Fibroblast of mammary gland (primary cell): ENCODE results near the gene ACD.

Experiments used
- DNase-seq: peaks from one replicate; pipeline ENCODE4 v3.0.0-alpha.2; 2010; ENCODE audit warnings: low read depth
- H3K4me3 ChIP-seq: 2 replicates; pipeline ENCODE4 v1.5.1; 2011; ENCODE audit warnings: low read depth, mild to moderate bottlenecking, low read length, moderate library complexity; ENCODE audit not compliant: control insufficient read depth
- CTCF ChIP-seq: conservative IDR thresholded peaks from 2 replicates; pipeline ENCODE4 v1.5.1; 2011; ENCODE audit warnings: low read depth, low read length, inconsistent platforms; ENCODE audit not compliant: control insufficient read depth, insufficient read depth

Gene ACD

GRCh38 chr16:67637625-67638024 is 22.4 kb downstream of the ACD start:
- no peak for TF ChIP-seq CTCF
- H3K4me3 ChIP-seq: no peak overlapping the region
- DNase-seq: no peak

- TF ChIP-seq CTCF: no peak
- DNase-seq: no peak
- H3K4me3 ChIP-seq: no peak overlapping the region
Observed at GRCh38 chr16:67636713-67637112, 23.3 kb downstream of the ACD start.

- no peak overlapping the region for H3K4me3 ChIP-seq
- peak; percentile 69 for DNase-seq
- no peak for TF ChIP-seq CTCF
Observed at GRCh38 chr16:67632415-67633172, 27.5 kb downstream of the ACD start.

- no peak for DNase-seq
- H3K4me3 ChIP-seq: no peak overlapping the region
- TF ChIP-seq CTCF: no peak
Observed at GRCh38 chr16:67628216-67628615, 31.8 kb downstream of the ACD start.

GRCh38 chr16:67613808-67614207 is 46.3 kb downstream of the ACD start:
- H3K4me3 ChIP-seq: no peak overlapping the region
- TF ChIP-seq CTCF: no peak
- DNase-seq: peak; percentile 16

- no peak for TF ChIP-seq CTCF
- H3K4me3 ChIP-seq: no peak overlapping the region
- DNase-seq: no peak
Observed at GRCh38 chr16:67608364-67608763, 51.7 kb downstream of the ACD start.
